RWPE2 (cell line): Measurements from ENCODE around the gene CKAP5.

ENCODE experiments used
- ATAC-seq: fragments of 200-7000 bp; cut with Tn5 transposase; 3 replicates; pipeline ENCODE4 v1.9.1; 2021; ENCODE audit warnings: low read depth
- DNase-seq: peaks from one replicate; pipeline ENCODE4 v3.0.0-alpha.2; 2020; ENCODE audit warnings: low spot score
- H3K27ac ChIP-seq: fragments of 450-650 bp; 2 replicates; pipeline ENCODE4 v1.5.1; 2017; ENCODE audit warnings: mild to moderate bottlenecking; ENCODE audit not compliant: poor library complexity, severe bottlenecking
- H3K27me3 ChIP-seq: fragments of 250-450 bp; sonication (Bioruptor Pico); 2 replicates; pipeline ENCODE4 v1.5.1; 2021; ENCODE audit warnings: mild to moderate bottlenecking, moderate library complexity; ENCODE audit not compliant: insufficient read depth, poor library complexity, severe bottlenecking
- H3K36me3 ChIP-seq: fragments of 250-450 bp; sonication (Bioruptor Pico); 2 replicates; pipeline ENCODE4 v1.5.1; 2020; ENCODE audit warnings: low read depth, mild to moderate bottlenecking, moderate library complexity
- H3K4me1 ChIP-seq: fragments of 250-450 bp; sonication (Bioruptor Pico); 2 replicates; pipeline ENCODE4 v1.5.1; 2021; ENCODE audit warnings: mild to moderate bottlenecking, moderate library complexity; ENCODE audit not compliant: insufficient read depth, poor library complexity, severe bottlenecking
- H3K4me3 ChIP-seq: fragments of 250-450 bp; sonication (Bioruptor Pico); 2 replicates; pipeline ENCODE4 v1.5.1; 2021; ENCODE audit warnings: mild to moderate bottlenecking, moderate library complexity; ENCODE audit not compliant: severe bottlenecking
- H3K9me3 ChIP-seq: fragments of 250-450 bp; sonication (Bioruptor Pico); 2 replicates; pipeline ENCODE4 v1.5.1; 2021; ENCODE audit warnings: mild to moderate bottlenecking, moderate library complexity; ENCODE audit not compliant: severe bottlenecking
- CTCF ChIP-seq: fragments of 450-650 bp; IDR thresholded peaks from one replicate; pipeline ENCODE4 v1.5.1; 2017; ENCODE audit warnings: mild to moderate bottlenecking, moderate library complexity; ENCODE audit not compliant: poor library complexity, severe bottlenecking

Gene CKAP5

GRCh38 chr11:46868912-46869311 is 22.8 kb upstream of the CKAP5 start:
- TF ChIP-seq CTCF = no peak
- no peak for DNase-seq
- Histone ChIP-seq H3K4me3 (no peak overlapping the region), H3K4me1 (no peaks in the 10 kb centered on the region), H3K27me3 (no peaks in the 10 kb centered on the region), H3K9me3 (no peaks in the 10 kb centered on the region), H3K36me3 (peaks cover 16% of the 10 kb centered on the region), H3K27ac (no peak overlapping the region)
- no peak for ATAC-seq

- DNase-seq = no peak
- no peak overlapping the region for H3K4me3 ChIP-seq
- H3K9me3 ChIP-seq = no peaks in the 10 kb centered on the region
- no peak overlapping the region for H3K27ac ChIP-seq
- H3K36me3 ChIP-seq = peaks cover 24% of the 10 kb centered on the region
- H3K27me3 ChIP-seq = no peaks in the 10 kb centered on the region
- no peak for ATAC-seq
- no peak for TF ChIP-seq CTCF
- H3K4me1 ChIP-seq = no peaks in the 10 kb centered on the region
Observed at GRCh38 chr11:46865340-46865739, 19.3 kb upstream of the CKAP5 start.

- H3K36me3 ChIP-seq = peaks cover 24% of the 10 kb centered on the region
- H3K4me1 ChIP-seq = no peaks in the 10 kb centered on the region
- TF ChIP-seq CTCF = no peak
- no peaks in the 10 kb centered on the region for H3K9me3 ChIP-seq
- H3K27ac ChIP-seq = no peak overlapping the region
- ATAC-seq (no peak), DNase-seq (no peak)
- H3K4me3 ChIP-seq = no peak overlapping the region
- H3K27me3 ChIP-seq = no peaks in the 10 kb centered on the region
Observed at GRCh38 chr11:46860218-46860617, 14.1 kb upstream of the CKAP5 start.

- no peak overlapping the region for H3K27ac ChIP-seq
- DNase-seq (no peak), ATAC-seq (no peak)
- no peaks in the 10 kb centered on the region for H3K4me1 ChIP-seq
- no peaks in the 10 kb centered on the region for H3K9me3 ChIP-seq
- peaks cover 13% of the 10 kb centered on the region for H3K36me3 ChIP-seq
- no peak overlapping the region for H3K4me3 ChIP-seq
- no peaks in the 10 kb centered on the region for H3K27me3 ChIP-seq
- no peak for TF ChIP-seq CTCF
Observed at GRCh38 chr11:46858920-46859546, 13.0 kb upstream of the CKAP5 start.

GRCh38 chr11:46857666-46858065 is 11.6 kb upstream of the CKAP5 start:
- H3K4me1 ChIP-seq = no peaks in the 10 kb centered on the region
- no peaks in the 10 kb centered on the region for H3K9me3 ChIP-seq
- no peaks in the 10 kb centered on the region for H3K27me3 ChIP-seq
- 0 out of 2 replicates have a peak, but pooled peaks cover 8% of the 10 kb centered on the region for H3K36me3 ChIP-seq
- ATAC-seq (no peak), DNase-seq (no peak)
- no peak overlapping the region for H3K27ac ChIP-seq
- TF ChIP-seq CTCF = no peak
- no peak overlapping the region for H3K4me3 ChIP-seq
